SH-SY5Y (cell line): ENCODE results near the gene PPP3R2.

ENCODE experiments used
- GATA2 ChIP-seq: IDR thresholded peaks from 2 replicates; pipeline ENCODE4 v1.6.1; 2011; ENCODE audit warnings: mild to moderate bottlenecking, low read depth, low read length
- GATA3 ChIP-seq: IDR thresholded peaks from 2 replicates; pipeline ENCODE4 v1.6.1; 2011; ENCODE audit warnings: low read depth, mild to moderate bottlenecking, low read length, moderate library complexity

Gene PPP3R2

GRCh38 chr9:101594796-101595195 is at the start of gene PPP3R2:
Gene PPP3R2, minus strand, starts transcription at chr9:101594969. Its CDS starts 48 bp downstream, at chr9:101594921.
- TF ChIP-seq GATA2 (no peak), GATA3 (no peak)

- TF ChIP-seq GATA3 (no peak), GATA2 (no peak)
These were observed 45.3 kb upstream of the PPP3R2 start for GRCh38 chr9:101639785-101640665.

DNA sequence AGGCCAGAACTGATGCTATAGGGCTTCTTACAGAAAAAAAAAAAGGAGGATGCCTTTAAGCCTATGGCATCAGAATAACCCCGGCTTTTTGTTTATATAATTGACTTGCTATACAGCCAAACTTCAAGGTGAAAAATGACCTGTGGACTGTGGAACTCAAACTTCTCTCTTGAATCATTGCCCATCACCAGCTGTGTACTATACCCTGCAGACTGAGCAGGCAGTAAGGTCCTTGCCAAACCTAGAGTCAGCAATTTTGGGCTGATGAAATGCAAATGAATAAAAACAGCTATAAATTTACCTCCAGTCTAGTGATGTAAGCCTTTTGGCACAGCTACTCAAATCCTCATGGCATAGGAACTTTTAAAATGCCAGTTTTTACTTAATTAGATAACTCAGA is 44.5 kb upstream of the PPP3R2 start:
- TF ChIP-seq GATA2 (no peak), GATA3 (no peak)

GRCh38 chr9:101636247-101636646 is 41.5 kb upstream of the PPP3R2 start:
- no peak for TF ChIP-seq GATA3
- TF ChIP-seq GATA2, result no peak

GRCh38 chr9:101635473-101635872 is 40.7 kb upstream of the PPP3R2 start:
- TF ChIP-seq GATA3 (no peak), GATA2 (no peak)

DNA sequence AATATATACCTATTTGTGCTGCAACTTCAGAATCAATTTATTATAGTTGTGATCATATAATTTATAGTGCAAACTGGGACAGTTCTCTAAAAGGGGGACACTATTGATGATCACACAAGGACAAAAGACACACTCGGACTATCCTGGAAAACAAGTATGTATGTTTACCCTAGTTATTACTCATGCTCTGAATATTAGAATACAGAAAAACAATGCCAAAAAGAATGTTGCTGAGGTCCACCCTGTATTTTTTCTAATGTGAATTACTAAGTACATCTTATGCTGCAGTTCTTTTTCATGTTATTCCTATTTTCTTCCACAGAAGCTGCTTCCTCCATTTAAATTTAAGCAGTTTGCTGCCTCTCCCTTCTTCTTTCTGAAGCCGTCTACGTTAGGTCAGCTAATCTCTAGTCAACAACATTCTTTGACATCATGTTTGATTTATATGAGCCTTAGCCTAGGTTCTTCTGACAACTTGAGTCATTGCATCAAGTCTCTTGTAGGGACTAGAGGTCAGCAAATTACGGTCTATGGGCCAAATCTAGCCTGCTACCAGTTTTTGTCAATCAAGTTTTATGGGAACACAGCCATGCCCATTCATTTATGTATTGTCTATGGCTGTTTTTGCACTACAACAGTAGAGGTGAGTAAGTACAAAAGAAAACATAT is 40.1 kb upstream of the PPP3R2 start:
- TF ChIP-seq GATA2, result no peak
- TF ChIP-seq GATA3, result no peak

GRCh38 chr9:101632611-101633010 is 37.8 kb upstream of the PPP3R2 start:
- TF ChIP-seq GATA2 (no peak), GATA3 (no peak)

- TF ChIP-seq GATA3 (no peak), GATA2 (no peak)
These were observed 37.1 kb upstream of the PPP3R2 start for GRCh38 chr9:101631892-101632291.

GRCh38 chr9:101629636-101630035 is 34.9 kb upstream of the PPP3R2 start:
- TF ChIP-seq GATA3 (no peak), GATA2 (no peak)

GRCh38 chr9:101628173-101628572 is 33.4 kb upstream of the PPP3R2 start:
- TF ChIP-seq GATA3 (no peak), GATA2 (no peak)

DNA sequence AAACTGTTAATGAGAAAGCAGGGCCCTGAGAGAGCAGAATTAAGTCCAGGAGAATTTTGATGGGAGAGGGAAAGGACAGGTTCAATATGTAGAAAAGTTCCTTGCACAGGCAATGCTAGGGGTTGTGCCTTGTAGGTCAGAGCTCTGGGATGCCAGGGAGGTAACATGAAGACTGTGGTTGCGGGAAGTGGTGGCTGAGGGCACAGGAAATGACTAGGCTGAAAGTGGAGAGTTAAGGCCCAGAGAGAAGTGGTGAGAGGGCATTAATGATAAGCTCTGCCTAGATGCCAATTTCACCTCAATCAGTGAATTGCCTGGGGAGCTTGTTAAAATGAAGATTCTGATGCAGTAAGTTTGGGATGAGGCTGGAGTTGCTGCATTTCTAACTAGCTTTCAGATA is 31.5 kb upstream of the PPP3R2 start:
- no peak for TF ChIP-seq GATA3
- TF ChIP-seq GATA2, result no peak

GRCh38 chr9:101625876-101626275 is 31.1 kb upstream of the PPP3R2 start:
- no peak for TF ChIP-seq GATA2
- no peak for TF ChIP-seq GATA3

DNA sequence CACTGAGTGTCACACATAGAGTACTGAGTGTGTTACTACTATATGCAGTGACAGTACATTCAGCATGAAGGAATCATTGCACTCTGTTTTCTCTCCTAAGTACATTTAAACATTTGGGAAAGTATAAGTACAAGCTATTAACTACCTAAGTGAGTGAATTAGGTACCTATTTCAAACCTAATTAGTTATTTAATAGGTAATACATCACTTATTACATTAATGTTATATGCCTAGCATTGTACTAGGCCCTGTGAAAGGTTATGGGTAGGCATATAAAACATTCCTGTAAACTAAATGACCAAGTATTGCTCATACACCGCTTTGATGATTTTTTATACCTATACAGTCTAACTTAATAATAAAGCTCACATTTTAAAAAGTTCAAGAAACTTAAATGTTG is 25.7 kb upstream of the PPP3R2 start:
- no peak for TF ChIP-seq GATA2
- TF ChIP-seq GATA3, result no peak

- no peak for TF ChIP-seq GATA2
- TF ChIP-seq GATA3, result no peak
These were observed 23.9 kb upstream of the PPP3R2 start for GRCh38 chr9:101618698-101619097.

DNA sequence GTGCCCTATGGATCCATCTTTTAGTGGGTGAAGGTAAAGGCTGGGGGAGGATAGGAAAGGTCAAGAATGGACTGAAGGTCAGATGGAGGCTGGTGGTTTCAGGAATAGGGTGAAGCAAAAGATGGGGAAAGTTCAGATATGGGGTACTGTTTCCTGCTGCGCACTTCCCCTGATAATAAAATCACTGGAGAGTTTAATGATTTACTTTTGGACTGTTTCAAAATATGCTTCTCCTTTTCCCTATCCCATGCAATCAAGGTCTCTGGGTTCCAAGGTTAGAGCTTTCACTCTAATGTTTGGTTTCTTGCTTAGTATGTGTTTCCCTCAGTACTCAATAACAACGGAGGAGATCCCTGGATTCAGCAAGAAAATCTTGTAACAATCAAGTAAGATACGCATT is 10.8 kb upstream of the PPP3R2 start:
- no peak for TF ChIP-seq GATA3
- no peak for TF ChIP-seq GATA2

DNA sequence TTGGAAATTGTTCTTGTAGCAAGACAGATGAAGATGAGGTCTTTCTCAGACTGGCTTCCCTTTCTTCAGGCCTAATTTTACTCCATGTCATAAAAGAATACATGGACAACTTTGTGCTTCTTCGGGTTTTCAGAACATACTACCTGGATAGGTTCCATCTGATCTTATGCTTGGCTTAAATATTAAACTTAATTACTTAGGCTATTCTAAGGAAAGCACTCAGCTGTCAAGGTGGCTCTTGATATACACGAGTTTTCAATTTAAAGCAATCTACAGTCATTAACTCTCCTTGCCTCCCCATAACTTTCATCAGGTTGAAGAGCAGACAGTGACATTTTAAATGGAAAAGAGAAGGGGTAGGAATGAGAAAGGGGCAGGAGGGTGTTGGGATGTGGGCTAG is 9.5 kb upstream of the PPP3R2 start:
- no peak for TF ChIP-seq GATA2
- no peak for TF ChIP-seq GATA3
